Stimulated activated CD4-positive, alpha-beta T cell treated with anti-CD3 and anti-CD28 coated beads, Interleukin-4, amount 100 ng/mL, for 4 hours (primary cell): ENCODE measurements around the gene AQP3.
"Not testable (repeated sequence)": the region's sequence is repeated elsewhere in the genome, so short reads cannot be mapped to it uniquely, and the experiment has no call there.

Experiments used
- DNase-seq, 2 experiments: peaks; one replicate each; pipeline ENCODE4 v3.0.0-alpha.2; 2020

The AQP3 gene

DNA sequence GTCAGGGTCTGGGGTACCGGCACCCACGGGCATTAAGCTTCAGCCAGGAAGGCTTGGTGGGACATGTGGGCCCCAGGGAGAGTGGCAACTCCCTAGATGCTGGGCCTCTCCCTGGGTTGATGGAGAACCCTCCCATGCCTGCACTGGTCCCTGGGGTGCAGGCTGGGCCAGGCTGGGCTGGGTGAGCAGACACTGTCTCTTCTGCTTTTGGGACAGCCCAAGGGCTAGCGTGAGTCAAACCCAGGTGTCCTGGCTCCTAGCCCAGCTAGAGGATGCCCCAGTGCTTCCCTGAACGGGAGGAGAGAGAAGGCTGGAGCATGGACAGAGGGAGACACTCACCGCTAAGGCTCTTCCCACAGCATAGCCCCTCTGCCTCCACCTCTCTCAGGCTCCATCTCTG lies 39.3 kb downstream of the AQP3 start:
- no peak for DNase-seq

DNA sequence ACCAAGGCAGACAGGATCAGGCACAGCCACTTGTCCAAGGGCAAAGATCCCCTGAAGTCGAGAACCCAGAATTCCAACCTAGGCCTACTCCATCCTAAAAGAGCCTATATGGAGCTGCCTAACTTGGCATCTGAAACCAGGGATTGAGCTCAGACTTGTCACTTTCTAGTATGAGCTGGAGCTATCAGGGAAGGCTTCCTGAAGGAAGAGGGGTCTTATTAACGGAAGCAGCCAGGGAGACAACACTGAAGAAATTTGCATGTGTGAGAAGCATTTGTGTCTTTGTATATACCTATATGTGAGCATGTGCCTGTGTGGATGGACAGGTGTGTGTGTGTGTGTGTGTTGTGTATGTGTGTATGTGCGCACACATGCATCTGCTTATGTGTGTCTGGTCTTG lies 40.3 kb downstream of the AQP3 start:
- no peak for DNase-seq

DNA sequence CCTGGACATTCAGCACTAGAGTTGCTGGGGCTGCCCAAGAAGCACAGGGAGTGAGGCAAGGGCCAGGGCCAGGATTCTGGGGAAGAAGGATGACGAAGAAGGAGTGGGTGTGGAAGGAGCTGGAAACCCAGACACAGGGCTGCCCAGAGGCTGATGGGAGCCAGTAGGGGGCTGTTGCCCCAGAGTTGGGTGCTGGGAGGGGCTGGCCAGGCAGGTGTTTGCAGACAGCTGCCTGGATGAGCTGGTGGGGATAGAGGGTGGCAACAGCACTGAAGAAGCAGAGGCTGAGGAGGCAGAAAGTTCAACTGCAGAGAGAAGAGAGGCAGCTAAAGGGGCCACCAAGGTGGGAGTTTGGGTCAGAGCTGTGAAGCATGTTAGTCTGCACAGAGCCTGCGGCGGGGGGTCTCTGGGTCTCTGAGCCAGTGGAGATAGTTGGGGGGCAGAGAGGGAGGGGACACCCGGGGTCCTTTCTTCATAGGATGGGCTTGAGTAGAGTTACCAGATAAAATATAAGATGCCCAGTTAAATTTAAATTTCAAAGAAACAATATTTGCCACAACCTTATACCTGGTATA lies 42.5 kb downstream of the AQP3 start:
- no peak for DNase-seq

DNA sequence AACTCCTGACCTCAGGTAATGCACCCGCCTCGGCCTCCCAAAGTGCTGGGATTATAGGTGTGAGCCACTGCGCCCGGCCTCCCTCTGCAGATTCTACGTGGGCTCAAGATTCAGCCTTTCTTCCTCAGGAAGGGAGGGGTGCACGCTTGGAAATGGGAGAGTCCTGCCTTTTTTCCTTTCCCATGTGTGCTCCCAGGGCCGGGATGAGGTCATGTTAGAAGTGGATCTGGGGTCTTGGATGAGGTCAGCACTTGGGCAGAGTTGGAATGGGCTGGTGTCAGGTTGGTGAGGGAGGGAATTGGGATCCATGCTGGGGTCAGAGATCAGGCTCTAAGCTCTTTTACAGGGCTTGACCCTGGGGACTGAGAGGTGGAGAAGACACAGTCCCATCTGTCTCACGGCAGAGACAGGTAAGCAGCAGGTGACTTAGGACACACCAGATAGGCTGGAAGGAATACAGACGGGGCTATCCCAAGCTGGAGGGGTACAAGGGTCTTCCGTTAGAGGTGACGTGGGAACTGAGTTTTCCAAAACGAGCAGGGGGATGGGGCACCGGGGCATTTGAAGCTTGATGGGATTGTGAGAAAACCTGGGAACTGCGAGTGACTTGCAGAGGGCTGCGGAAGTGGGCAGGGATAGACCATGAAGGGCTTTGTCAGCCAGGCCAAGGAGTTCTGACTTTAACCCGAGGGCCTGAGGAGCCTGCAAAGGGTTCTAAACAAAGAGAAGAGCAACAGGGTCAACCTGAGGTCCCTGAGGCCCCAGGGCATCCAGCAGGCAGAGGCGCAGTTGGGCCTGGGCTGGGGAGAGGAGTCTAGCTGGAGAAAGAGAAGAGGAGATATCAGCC lies 43.2 kb downstream of the AQP3 start:
- no peak for DNase-seq

DNA sequence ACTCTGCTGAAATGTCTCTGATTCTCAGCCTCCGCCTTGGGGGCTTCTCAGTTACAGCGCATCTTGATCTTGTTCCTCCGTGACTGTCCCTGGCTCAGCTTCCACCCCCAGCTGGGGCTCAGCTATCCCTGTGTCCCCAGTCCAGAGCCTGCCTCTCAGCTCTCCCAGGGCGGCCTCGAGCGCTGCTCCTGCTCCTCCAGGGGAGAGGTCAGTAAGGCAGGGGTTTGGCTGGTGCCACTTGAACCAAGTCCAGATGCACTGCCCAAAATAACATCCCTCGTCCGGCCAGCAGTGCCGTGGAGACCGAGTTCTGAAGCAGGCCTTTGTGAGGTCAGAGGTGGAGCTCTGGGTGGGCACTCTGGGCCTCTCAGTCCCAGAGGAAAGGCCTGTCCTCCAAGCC lies 45.0 kb downstream of the AQP3 start, which contains the start of gene AQP7:
Gene AQP7 (minus strand): TSS at position 198 of the 400 bp plus-strand sequence. CDS start 1,306 bp downstream, outside the sequence.
- DNase-seq, result not testable (repeated sequence)

DNA sequence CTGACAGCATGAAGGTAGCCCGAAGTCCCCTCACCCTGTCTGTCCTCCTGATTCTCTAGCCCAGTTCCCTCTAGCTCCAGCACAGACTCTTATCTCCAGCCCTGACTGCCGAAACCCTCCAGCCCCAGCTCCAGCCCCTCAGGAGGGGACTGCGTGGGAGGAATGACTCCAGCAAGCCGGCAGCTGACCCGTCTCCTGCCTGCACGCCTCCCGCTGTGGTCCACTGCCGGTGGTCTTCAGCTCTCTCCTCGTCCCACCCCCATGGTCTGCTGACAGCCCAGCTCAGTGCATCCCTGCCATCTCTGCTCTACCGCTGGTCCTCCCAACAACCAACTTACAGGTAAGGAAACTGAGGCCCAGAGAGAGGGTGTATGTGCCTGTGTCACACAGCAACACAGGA lies 45.6 kb downstream of the AQP3 start:
- not testable (repeated sequence) for DNase-seq

DNA sequence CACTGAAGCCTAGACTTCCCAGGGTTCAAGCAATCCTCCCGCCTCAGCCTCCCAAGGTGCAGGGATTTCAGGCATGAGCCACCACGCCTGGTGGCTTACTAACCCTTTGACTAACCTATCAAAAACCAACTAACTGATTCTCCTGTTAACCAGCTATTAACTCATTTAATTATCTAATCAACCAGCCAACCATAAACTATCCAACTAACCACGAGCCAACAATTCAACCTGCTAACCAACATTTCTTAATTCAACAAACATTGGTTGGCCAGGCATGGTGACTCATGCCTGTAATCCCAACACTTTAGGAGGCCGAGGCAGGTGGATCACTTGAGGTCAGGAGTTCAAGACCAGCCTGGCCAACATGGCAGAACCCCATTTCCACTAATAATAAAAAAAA lies 48.3 kb downstream of the AQP3 start:
- not testable (repeated sequence) for DNase-seq

DNA sequence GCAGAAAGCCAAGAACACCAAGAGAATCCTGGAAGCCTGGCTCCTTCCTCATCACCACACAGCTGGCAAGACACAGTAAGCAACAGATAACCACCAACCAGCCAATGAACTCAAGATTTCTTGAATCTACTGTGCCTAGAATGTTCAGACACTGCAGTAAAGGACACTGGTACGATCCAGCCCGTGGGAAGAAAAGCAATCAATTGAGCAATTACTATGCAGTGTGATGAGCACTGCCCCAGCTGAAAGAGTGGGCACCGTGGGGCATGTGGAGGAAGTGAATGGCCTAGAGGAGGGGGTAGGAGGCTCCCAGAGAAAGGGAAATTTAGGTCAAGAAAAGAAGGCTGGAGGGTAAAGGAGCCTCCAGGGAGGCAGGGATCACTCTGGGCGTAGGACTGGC lies 49.6 kb downstream of the AQP3 start:
- DNase-seq, result not testable (repeated sequence)

DNA sequence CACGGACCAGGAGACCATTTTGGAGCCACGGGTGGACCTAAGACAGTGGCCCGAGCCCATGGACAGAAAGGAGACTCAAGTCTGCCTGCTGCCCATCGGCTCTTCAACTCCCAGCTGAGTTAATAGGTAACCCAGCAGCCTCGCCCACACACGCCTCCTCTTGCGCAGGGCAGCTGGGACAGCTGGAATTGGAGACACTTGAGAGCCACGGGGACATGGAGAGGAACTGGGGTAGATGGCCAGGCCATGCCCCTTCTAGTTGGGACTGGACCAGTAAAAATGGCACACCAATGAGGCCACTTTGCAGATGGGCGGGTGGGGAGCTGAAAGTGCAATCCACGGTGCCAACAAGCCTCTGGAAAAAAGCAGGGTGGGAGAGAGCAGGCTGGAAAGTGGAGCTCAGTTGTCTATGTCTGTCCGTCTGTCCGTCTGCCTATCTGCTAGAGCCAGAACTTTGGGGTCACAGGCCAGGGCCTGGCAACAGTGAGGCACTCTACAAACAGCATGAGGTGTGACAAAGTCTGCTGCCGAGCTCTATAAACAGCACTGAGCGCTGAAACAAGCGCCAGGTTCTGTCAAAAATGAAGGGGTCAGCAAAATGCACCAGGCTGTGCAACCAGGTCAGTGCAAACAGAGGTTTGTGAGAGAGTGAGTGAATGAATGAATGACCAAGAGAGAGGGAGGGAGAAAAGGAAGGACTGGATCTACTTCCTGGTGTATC lies 52.1 kb downstream of the AQP3 start:
- not testable (repeated sequence) for DNase-seq

DNA sequence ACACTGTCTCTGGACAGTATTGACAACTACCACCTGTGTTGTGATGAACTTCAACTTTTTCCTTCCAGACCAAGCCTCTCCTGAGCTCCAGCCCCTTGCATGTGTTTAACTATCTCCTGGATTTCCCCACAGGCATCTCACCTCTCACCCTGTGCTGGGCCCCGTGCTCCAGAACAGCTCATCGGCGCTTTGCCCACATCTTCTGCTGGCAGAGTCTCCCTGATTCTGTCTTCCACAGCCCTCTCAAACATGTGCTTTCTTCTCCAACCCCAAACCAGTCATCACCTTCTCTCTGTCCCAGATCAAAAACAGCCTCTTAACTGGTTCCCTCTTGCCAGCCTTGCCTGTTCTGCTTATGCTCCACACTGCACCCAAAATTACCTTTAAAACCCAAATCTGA lies 53.4 kb downstream of the AQP3 start:
- DNase-seq, result not testable (repeated sequence)

DNA sequence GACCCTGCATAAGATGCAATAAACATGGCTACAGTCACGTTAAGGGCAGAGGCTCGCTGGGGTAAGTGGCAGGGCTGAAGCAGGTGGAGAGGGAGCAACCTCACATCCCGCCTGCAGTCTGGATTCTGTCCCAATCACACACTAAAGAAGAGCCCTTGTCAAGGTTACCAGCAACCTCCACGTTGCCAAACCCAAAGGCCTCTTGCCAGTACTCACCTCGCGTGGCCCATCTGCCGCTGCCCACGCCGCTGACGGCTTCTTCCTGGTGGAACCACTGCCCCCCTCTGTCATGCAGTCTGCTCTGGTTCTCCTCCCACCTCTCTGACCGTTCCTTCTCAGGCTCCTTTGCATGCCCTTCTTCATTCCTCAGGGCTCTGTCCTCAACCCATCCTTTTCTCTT lies 53.8 kb downstream of the AQP3 start:
- no peak for DNase-seq

DNA sequence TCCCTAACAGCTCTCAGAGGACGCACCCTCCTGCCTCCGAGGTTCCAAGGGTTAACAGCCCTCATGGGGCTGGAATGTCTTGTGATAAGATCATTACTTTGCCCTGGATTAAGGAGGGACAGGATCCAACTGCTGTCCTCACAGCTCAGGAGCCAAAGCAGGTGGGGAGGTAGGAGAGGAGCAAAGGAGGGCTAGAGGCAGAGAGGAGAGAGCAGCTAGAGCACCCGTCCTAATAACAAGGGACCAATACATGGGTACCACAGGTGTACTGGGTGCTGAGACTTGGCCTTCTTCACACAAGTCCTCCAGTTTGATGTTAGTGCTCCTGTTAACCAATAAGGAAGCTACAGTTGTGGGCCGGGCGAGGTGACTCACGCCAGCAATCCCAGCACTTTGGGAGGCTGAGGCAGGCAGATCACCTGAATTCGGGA lies 54.8 kb downstream of the AQP3 start:
- DNase-seq, result not testable (repeated sequence)
